Activated CD8-positive, alpha-beta memory T cell treated with anti-CD3 and anti-CD28 coated beads, Interleukin-2, amount 50 U/mL, for 1 hour (primary cell): Measurements from ENCODE around the gene CT47A1.
"Not testable (repeated sequence)": the region's sequence is repeated elsewhere in the genome, so short reads cannot be mapped to it uniquely, and the experiment has no call there.

ENCODE experiments used
- DNase-seq: peaks from one replicate; pipeline ENCODE4 v3.0.0-alpha.2; 2020; ENCODE audit errors: extremely low read depth

The CT47A1 gene

DNA sequence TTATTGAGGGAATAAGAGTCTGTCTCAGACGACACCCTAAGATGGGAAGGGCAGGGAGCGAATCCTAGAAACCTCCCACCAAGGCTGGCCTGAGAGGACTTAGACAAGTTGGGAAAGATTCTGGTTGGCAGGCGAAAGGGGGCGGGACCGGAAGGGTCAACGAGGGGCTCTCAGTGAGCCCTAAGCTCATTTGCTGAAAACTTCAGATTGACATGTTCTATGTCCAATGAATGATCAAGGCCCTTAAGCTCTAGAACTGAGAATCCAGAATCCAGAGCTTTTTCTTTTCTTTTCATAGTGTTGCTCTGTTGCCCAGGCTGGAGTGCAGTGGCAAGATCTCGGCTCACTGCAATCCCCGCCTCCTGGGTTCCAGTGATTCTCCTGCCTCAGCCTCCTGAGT lies at the start of gene CT47A1:
CT47A1 (minus strand) TSS at position 101 of the 400 bp plus-strand sequence. CDS start 231 bp downstream, outside the sequence.
- not testable (repeated sequence) for DNase-seq

DNA sequence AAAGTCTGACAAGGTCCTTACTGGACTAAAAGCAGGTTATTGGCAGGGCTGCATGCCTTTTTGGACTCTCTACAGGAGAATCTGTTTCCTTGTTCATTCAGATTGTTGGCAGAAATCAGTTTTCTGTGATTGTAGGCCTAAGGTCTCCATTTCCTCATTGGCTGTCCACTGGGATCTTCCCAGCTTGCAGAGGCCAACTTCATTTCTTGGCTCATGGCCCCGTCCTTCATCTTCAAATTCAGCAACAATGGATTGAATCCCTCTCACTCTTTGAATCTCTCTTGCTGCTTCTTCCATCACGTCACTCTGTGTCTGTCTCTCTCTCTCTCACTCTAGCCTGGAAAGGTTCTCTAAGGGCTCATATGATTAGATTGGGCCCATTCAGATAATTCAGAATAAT lies 47.0 kb upstream of the CT47A1 start:
- no peak for DNase-seq

DNA sequence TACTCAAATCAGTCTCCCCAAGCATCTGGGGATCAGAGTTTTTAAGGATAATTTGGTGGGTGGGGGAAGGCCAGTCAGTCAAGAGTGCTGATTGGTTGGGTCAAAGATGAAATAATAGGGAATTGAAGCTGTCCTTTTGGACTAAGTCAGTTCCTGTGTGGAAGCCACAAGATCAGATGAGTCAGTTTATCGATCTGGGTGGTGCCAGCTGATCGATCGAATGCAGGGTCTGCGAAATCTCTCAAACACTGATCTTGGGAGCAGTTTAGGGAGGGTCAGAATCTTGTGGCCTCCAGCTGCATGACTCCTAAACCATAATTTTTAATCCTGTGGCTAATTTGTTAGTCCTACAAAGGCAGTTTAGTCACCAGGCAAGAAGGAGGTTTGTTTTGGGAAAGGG lies 44.5 kb upstream of the CT47A1 start:
- no peak for DNase-seq

DNA sequence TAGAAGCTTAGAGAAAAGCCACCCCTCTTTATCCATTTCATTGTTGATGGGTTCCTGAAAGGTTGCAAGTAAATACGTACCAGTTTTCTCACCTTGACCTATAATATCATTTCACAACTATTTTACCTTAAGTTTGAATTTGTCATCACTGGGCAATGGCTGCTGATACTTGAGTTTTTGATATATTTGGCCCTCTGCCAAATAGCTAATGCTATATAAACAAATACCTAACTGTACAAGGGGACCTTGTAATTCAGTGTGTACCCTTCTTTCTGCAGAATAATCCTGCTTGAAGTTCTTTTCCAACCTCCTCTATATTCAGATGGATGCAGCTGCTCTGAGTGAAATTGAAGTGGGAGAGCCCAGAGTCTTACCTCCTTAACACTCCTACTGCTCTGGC lies 42.9 kb upstream of the CT47A1 start:
- DNase-seq, result no peak

DNA sequence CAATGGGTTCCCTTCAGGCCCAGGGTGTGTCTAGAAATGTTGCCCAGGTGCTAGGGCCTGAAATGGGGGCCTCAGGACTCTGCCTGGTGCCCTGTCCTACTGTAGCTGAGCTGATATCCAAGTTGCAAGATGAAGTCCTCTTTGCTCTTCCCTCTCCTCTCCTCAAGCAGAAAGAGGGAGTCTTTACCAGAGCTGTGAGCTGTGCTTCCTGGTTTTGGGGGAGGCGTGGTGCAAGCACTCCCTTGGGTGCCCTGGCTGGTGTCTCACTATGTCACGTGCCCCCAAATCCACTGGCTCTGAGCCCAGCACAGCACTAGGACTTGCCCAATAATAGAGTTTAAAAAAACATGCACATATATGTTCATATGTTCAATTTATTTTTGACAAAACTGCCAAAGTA lies 29.3 kb upstream of the CT47A1 start:
- DNase-seq, result no peak

DNA sequence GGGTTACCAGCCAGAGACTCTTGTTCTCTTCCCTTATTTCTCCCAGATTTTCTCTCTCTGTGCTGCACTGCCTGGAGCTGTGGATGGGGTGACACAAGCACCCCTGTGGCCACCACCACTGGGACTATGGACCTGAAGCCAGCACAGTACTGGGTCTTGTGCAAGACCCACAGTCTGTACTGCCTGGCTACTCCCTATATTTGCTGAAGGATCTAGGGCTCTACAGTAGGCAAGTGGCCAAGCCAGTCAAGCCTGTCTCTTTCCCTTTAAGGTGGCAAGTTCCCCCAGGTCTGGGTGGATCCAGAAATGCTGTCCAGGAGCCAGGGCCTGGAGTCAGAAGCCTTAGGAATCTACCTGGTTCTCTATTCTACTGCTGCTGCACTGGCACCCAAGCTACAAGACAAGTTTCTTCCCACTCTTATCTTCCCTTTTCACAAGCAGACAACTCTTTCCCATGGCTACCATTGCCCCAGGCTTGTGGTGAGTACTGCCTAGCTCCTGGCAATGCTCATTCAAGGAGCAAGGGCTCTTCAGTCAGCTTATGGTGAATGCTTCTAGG lies 28.4 kb upstream of the CT47A1 start:
- DNase-seq, result no peak

DNA sequence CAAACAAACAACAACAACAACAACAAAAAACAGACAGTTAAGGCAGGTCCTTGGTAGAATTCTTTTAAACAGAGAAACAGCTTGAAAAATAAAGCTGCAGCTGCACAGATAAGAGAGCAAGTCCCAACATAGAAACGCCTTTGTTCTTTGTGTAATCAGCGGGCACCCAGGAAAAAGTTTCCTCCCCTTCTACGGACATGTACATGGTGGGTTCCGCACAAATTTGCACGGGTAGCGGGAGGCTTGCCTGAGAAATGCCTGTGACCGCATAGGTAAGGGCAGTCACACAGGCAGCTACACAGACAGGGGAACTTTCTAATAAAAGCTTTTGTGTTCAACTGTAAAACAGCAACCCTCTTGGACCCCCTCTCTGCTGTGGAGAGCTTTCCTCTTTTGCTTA lies 25.7 kb upstream of the CT47A1 start:
- no peak for DNase-seq

DNA sequence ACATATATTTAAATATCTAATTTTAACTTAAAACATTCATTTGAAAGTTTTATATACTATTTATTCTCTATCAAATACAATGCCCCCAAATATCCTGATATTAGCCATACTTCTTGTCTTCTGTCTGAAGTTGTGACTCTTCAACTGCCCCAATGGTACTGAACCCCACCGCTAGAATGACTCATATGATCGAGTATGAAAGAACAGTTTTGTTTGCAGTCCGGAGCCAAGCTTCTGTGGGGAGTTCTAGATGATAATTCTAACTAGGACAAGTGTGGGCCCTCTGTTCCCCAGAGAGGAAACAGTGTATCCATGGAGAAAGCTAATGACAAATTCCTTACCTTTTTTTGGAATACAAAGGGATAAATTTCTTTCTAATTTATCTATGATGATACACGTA lies 24.7 kb upstream of the CT47A1 start:
- DNase-seq, result no peak

DNA sequence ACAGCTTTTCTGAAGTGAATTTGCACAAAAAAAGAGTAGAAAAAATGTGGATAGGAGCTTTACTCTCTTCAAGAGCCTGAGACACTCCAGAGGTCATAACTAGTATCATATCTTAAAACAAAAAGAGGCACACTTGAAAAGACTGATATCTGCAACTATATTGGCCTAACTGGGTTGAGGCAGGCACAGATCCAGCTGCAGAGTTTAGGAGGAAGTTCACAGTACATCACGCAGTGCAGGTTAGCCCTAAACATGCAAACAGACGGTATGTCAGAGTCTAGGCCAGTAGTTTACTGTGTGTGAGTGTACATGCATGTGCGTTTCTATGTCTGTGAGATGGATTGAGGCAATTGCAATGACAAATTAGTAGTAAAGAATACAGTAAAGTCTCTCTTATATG lies 24.2 kb upstream of the CT47A1 start:
- no peak for DNase-seq

DNA sequence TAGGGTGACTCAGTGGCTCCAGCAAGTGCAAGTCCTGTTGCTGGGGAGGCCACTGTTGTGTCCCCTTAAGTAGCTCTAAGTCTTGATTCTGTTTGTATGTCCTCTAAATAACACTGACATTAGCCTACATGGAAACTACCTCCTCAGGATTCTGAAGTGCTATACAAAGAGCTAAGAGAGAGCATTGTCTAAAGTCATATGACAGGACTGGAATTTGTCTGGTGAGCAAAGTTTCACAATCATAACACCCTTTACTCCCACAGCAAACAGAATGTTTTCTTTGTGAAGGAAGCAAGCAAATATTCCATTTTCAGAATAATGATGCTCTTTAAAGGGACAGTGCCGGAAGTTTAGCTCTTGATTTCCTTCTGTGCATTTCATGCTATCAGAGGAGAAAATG lies 23.4 kb upstream of the CT47A1 start:
- DNase-seq, result no peak

DNA sequence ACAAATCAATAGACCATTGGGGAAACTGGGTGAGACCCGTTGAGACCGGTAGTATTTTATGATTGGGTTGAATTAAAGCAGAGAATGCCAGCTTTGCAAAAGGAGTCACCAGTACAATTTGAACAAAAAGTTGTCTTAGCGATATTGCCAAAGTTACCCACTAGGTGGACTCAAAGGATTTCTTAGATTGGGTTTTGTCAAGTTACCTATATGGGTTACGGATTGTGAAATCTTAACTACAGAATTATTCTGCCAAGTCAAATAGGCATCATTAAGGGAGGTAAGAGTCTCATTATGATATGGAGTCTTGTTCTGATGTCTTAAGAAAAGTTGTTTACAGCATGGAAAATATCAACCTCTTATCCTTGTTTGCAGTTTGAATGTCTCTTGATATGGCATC lies 15.0 kb upstream of the CT47A1 start:
- DNase-seq, result no peak

DNA sequence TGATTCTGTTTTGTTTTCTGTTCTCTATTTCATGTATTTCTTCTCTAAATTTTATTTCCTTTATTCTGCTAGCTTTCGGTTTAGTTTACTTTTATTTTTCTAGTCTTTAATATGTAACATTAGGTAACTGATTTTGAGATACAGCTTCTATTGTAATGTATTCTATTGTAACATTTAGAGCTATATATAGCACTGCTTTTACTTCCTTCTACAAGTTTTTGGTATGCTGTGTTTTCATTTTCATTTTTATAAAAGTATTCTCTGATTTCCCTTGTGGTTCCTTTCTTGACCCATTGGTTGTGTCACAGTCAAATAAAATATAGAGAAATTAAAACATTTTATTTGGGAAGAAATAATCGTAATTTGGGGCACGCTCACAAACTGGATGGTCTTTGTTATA lies 13.9 kb upstream of the CT47A1 start:
- DNase-seq, result no peak

DNA sequence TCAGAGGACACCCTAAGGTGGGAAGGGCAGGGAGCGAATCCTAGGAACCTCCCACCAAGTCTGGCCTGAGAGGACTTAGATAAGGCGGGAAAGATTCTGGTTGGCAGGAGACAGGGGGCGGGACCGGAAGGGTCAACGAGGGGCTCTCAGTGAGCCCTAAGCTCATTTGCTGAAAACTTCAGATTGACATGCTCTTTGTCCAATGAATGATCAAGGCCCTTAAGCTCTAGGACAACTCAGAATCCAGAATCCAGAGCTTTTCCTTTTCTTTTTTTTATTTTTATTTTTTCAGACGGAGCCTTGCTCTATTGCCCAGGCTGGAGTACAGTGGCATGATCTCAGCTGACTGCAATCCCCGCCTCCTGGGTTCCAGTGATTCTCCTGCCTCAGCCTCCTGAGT lies 29.1 kb downstream of the CT47A1 start, which contains the start of gene CT47A7:
CT47A7 (minus strand) TSS at position 101 of the 400 bp plus-strand sequence. CDS start 255 bp downstream, outside the sequence.
- DNase-seq, result not testable (repeated sequence)
